SU-DHL-6 (cell line): Measurements from ENCODE around the gene DYNLT1.
"Not testable (repeated sequence)": the region's sequence is repeated elsewhere in the genome, so short reads cannot be mapped to it uniquely, and the experiment has no call there.

ENCODE experiments used
- H2AFZ ChIP-seq: fragments of 200-600 bp; sonication (generic); 2 replicates; pipeline ENCODE4 v1.6.1; 2014; ENCODE audit warnings: low read depth, mild to moderate bottlenecking, moderate library complexity, mixed read lengths, antibody characterized with exemption, low read length; ENCODE audit not compliant: severe bottlenecking
- H3F3A ChIP-seq: fragments of 200-600 bp; shearing (Covaris generic); 2 replicates; pipeline ENCODE4 v1.6.0; 2016; ENCODE audit warnings: antibody characterized with exemption, mild to moderate bottlenecking; ENCODE audit not compliant: insufficient read depth
- H3K27ac ChIP-seq: fragments of 200-600 bp; sonication (generic); 2 replicates; pipeline ENCODE4 v1.5.1; 2016; ENCODE audit warnings: low read depth, mild to moderate bottlenecking, low read length, moderate library complexity, mixed read lengths
- H3K27me3 ChIP-seq: fragments of 200-600 bp; sonication (generic), shearing (Covaris generic); 2 replicates; pipeline ENCODE4 v1.6.0; 2014; ENCODE audit warnings: mild to moderate bottlenecking, low read length
- H3K36me3 ChIP-seq: fragments of 200-600 bp; sonication (generic); 2 replicates; pipeline ENCODE4 v1.6.1; 2014; ENCODE audit warnings: mild to moderate bottlenecking, low read length, mixed read lengths
- H3K4me2 ChIP-seq: fragments of 300-600, 200-600 bp; shearing (Covaris generic), sonication (generic); 2 replicates; pipeline ENCODE4 v1.6.0; 2014; ENCODE audit warnings: low read length, low read depth, mild to moderate bottlenecking; ENCODE audit not compliant: poor library complexity, severe bottlenecking
- H3K4me3 ChIP-seq: fragments of 200-600 bp; sonication (generic); 2 replicates; pipeline ENCODE4 v1.5.1; 2014; ENCODE audit warnings: antibody characterized with exemption, low read length, mild to moderate bottlenecking, mixed read lengths; ENCODE audit not compliant: insufficient read depth, poor library complexity, severe bottlenecking
- H3K79me2 ChIP-seq: fragments of 200-600 bp; sonication (generic); 2 replicates; pipeline ENCODE4 v1.6.1; 2014; ENCODE audit warnings: mild to moderate bottlenecking, low read length, moderate library complexity; ENCODE audit not compliant: insufficient read depth
- H3K9ac ChIP-seq: fragments of 200-600 bp; sonication (generic); 2 replicates; pipeline ENCODE4 v1.7.0; 2014; ENCODE audit warnings: mild to moderate bottlenecking, low read length
- H3K9me2 ChIP-seq: fragments of 200-600 bp; sonication (generic); replicated peaks from 2 replicates; pipeline ENCODE4 v1.6.1; 2014; ENCODE audit warnings: low read length; ENCODE audit not compliant: insufficient read depth
- H3K9me3 ChIP-seq: fragments of 200-600 bp; sonication (generic); 2 replicates; pipeline ENCODE4 v1.6.1; 2014; ENCODE audit warnings: low read length, mixed read lengths; ENCODE audit not compliant: insufficient read depth
- H4K20me1 ChIP-seq: fragments of 200-600 bp; sonication (generic); 2 replicates; pipeline ENCODE4 v1.6.1; 2014; ENCODE audit warnings: low read depth, mild to moderate bottlenecking, antibody characterized with exemption, low read length, moderate library complexity, mixed read lengths
- EZH2phosphoT487 ChIP-seq: fragments of 200-600 bp; sonication (generic), shearing (Covaris generic); conservative IDR thresholded peaks from 2 replicates; pipeline ENCODE4 v1.6.1; 2018; ENCODE audit warnings: mild to moderate bottlenecking, antibody characterized with exemption, low read length, moderate library complexity, mixed read lengths
- TF ChIP-seq, protein P1 (sequence below): fragments of 200-600 bp; sonication (generic); IDR thresholded peaks from one replicate; pipeline ENCODE4 v1.5.1; 2017; ENCODE audit warnings: antibody characterized with exemption, mild to moderate bottlenecking, low read length, moderate library complexity; ENCODE audit not compliant: insufficient read depth, poor library complexity, severe bottlenecking

Gene DYNLT1

GRCh38 chr6:158634695-158635426, 9.7 kb downstream of the DYNLT1 start:
- no peaks in the 10 kb centered on the region for H4K20me1 ChIP-seq
- peaks cover 19% of the 10 kb centered on the region for H3F3A ChIP-seq
- no peaks in the 10 kb centered on the region for H3K9me3 ChIP-seq
- H3K4me3 ChIP-seq, result no peak overlapping the region
- no peak overlapping the region for H3K27ac ChIP-seq
- H3K9me2 ChIP-seq, result no peaks in the 10 kb centered on the region
- H3K27me3 ChIP-seq, result no peaks in the 10 kb centered on the region
- H3K79me2 ChIP-seq, result 0 out of 2 replicates have a peak, but pooled peaks cover under 1% of the 10 kb centered on the region
- no peak overlapping the region for H3K4me2 ChIP-seq
- H3K36me3 ChIP-seq, result peaks cover 9% of the 10 kb centered on the region; the same call in 1 of the 2 replicates
- no peak overlapping the region for H2AFZ ChIP-seq
- TF ChIP-seq, protein P1, sequence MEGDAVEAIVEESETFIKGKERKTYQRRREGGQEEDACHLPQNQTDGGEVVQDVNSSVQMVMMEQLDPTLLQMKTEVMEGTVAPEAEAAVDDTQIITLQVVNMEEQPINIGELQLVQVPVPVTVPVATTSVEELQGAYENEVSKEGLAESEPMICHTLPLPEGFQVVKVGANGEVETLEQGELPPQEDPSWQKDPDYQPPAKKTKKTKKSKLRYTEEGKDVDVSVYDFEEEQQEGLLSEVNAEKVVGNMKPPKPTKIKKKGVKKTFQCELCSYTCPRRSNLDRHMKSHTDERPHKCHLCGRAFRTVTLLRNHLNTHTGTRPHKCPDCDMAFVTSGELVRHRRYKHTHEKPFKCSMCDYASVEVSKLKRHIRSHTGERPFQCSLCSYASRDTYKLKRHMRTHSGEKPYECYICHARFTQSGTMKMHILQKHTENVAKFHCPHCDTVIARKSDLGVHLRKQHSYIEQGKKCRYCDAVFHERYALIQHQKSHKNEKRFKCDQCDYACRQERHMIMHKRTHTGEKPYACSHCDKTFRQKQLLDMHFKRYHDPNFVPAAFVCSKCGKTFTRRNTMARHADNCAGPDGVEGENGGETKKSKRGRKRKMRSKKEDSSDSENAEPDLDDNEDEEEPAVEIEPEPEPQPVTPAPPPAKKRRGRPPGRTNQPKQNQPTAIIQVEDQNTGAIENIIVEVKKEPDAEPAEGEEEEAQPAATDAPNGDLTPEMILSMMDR, result no peak
- no peak for TF ChIP-seq EZH2phosphoT487
- no peak overlapping the region for H3K9ac ChIP-seq

GRCh38 chr6:158633127-158633526, 11.4 kb downstream of the DYNLT1 start:
- no peaks in the 10 kb centered on the region for H4K20me1 ChIP-seq
- H3F3A ChIP-seq, result peaks cover 19% of the 10 kb centered on the region
- no peaks in the 10 kb centered on the region for H3K9me2 ChIP-seq
- no peak overlapping the region for H3K4me2 ChIP-seq
- no peaks in the 10 kb centered on the region for H3K27me3 ChIP-seq
- H3K27ac ChIP-seq, result no peak overlapping the region
- H3K4me3 ChIP-seq, result no peak overlapping the region
- TF ChIP-seq, protein P1, result no peak
- no peak for TF ChIP-seq EZH2phosphoT487
- no peaks in the 10 kb centered on the region for H3K9me3 ChIP-seq
- no peaks in the 10 kb centered on the region for H3K79me2 ChIP-seq
- peaks cover 9% of the 10 kb centered on the region; the same call in 1 of the 2 replicates for H3K36me3 ChIP-seq
- no peak overlapping the region for H2AFZ ChIP-seq
- no peak overlapping the region for H3K9ac ChIP-seq

GRCh38 chr6:158632538-158633119, 11.9 kb downstream of the DYNLT1 start:
- peaks cover 18% of the 10 kb centered on the region for H3F3A ChIP-seq
- H3K4me2 ChIP-seq, result not testable (repeated sequence)

More at GRCh38 chr6:158632538-158633119, 11.9 kb downstream of the DYNLT1 start:
- H4K20me1 ChIP-seq, H2AFZ ChIP-seq, H3K27ac ChIP-seq, H3K79me2 ChIP-seq, H3K9me3 ChIP-seq, H3K9me2 ChIP-seq, H3K36me3 ChIP-seq, H3K27me3 ChIP-seq, H3K9ac ChIP-seq, H3K4me3 ChIP-seq: not testable (repeated sequence)
